Liver (tissue), 3 donors: ENCODE measurements around the gene KIR2DL1.

ENCODE experiments used
- CTCF ChIP-seq: fragments of 150-350 bp; IDR thresholded peaks from 2 replicates; pipeline ENCODE4 v1.5.1; 2017; ENCODE audit warnings: improper control_type of control experiment, low read depth, low read length; ENCODE audit not compliant: missing input control
- GABPA ChIP-seq, 2 donors: IDR thresholded peaks in 1 of 2; conservative IDR thresholded peaks in 1 of 2; 2 replicates each; pipeline ENCODE4 v1.6.1; 2016; ENCODE audit warnings: antibody characterized with exemption in 2 of 2, mild to moderate bottlenecking in 1 of 2, moderate library complexity in 1 of 2
- HNF4A ChIP-seq, 2 donors: conservative IDR thresholded peaks; 2 replicates each; pipeline ENCODE4 v1.6.1; 2016; ENCODE audit warnings: antibody characterized with exemption in 2 of 2, mild to moderate bottlenecking in 2 of 2
- MAX ChIP-seq: IDR thresholded peaks from 2 replicates; pipeline ENCODE4 v1.6.1; 2016; ENCODE audit warnings: antibody characterized with exemption
- RAD21 ChIP-seq, 2 donors: IDR thresholded peaks; 2 replicates each; pipeline ENCODE4 v1.6.1; 2016; ENCODE audit warnings: antibody characterized with exemption in 2 of 2, mild to moderate bottlenecking in 2 of 2
- REST ChIP-seq: IDR thresholded peaks from 2 replicates; pipeline ENCODE4 v1.6.1; 2016; ENCODE audit warnings: antibody characterized with exemption, mild to moderate bottlenecking
- YY1 ChIP-seq: IDR thresholded peaks from 2 replicates; pipeline ENCODE4 v1.6.1; 2016; ENCODE audit warnings: antibody characterized with exemption, mild to moderate bottlenecking
- donor health status: healthy.
- donor health status: healthy.

- TF ChIP-seq CTCF (no peak), GABPA (IDR thresholded peaks at IDR 0.05 in 1 of 2, conservative IDR thresholded peaks at IDR 0.05 in 1 of 2) (no peak), MAX (no peak), YY1 (no peak), HNF4A (conservative IDR thresholded peaks at IDR 0.05) (no peak), REST (no peak), RAD21 (IDR thresholded peaks at IDR 0.05) (no peak)
These were observed 34.5 kb downstream of the KIR2DL1 start for GRCh38 chr19:54804101-54804500.
